ENCODE measurements around the gene ODAD3. TPM values are rescaled to one million over a fixed set of nuclear protein-coding genes. Genes with fewer than 3 reads are reported as not detected.
A peak's percentile ranks its signal among the peaks of the same experiment; 100 is the strongest.
"Not testable (repeated sequence)": the region's sequence is repeated elsewhere in the genome, so short reads cannot be mapped to it uniquely, and the experiment has no call there.

ODAD3 gene
- total RNA-seq, 1 donor from 2014 or later: 0.15 TPM

GRCh38 chr19:11382898-11383705, 51.8 kb downstream of the ODAD3 start:
- Mint-ChIP-seq H3K27ac (ENCODE audit: unreplicated experiment) (no peak overlapping the region), H3K9me3 (ENCODE audit: low read depth) (no peaks in the 10 kb centered on the region), H3K36me3 (ENCODE audit: low read depth) (no peaks in the 10 kb centered on the region), H3K4me1 (ENCODE audit: low read depth) (peaks cover 40% of the 10 kb centered on the region), H3K4me3 (ENCODE audit: unreplicated experiment) (peak overlapping the region; percentile 49), H3K27me3 (ENCODE audit: low read depth) (peaks cover 12% of the 10 kb centered on the region)
- TF ChIP-seq CTCF (IDR thresholded peaks at IDR 0.05): peak; percentile 82
- DNase-seq (ENCODE audit: low spot score): no peak

GRCh38 chr19:11380653-11381537, 54.0 kb downstream of the ODAD3 start:
- H3K27ac Mint-ChIP-seq (ENCODE audit: unreplicated experiment): peak overlapping the region; percentile 96
- peak overlapping the region; percentile 85 for H3K4me3 Mint-ChIP-seq (ENCODE audit: unreplicated experiment)
- no peaks in the 10 kb centered on the region for H3K9me3 Mint-ChIP-seq (ENCODE audit: low read depth)
- H3K36me3 Mint-ChIP-seq (ENCODE audit: low read depth): no peaks in the 10 kb centered on the region
- peaks cover 56% of the 10 kb centered on the region for H3K4me1 Mint-ChIP-seq (ENCODE audit: low read depth)
- peaks cover 12% of the 10 kb centered on the region for H3K27me3 Mint-ChIP-seq (ENCODE audit: low read depth)
- TF ChIP-seq CTCF (IDR thresholded peaks at IDR 0.05): peak; percentile 88
- peak; percentile 91 for DNase-seq (ENCODE audit: low spot score)

- no peak for TF ChIP-seq CTCF (IDR thresholded peaks at IDR 0.05)
- Mint-ChIP-seq H3K27me3 (ENCODE audit: low read depth) (peaks cover 12% of the 10 kb centered on the region), H3K4me1 (ENCODE audit: low read depth) (peaks cover 56% of the 10 kb centered on the region), H3K9me3 (ENCODE audit: low read depth) (no peaks in the 10 kb centered on the region), H3K36me3 (ENCODE audit: low read depth) (no peaks in the 10 kb centered on the region), H3K4me3 (ENCODE audit: unreplicated experiment) (peak overlapping the region; percentile 85), H3K27ac (ENCODE audit: unreplicated experiment) (no peak overlapping the region)
- DNase-seq (ENCODE audit: low spot score): no peak
Observed at GRCh38 chr19:11379857-11380350, 55.0 kb downstream of the ODAD3 start.

DNA sequence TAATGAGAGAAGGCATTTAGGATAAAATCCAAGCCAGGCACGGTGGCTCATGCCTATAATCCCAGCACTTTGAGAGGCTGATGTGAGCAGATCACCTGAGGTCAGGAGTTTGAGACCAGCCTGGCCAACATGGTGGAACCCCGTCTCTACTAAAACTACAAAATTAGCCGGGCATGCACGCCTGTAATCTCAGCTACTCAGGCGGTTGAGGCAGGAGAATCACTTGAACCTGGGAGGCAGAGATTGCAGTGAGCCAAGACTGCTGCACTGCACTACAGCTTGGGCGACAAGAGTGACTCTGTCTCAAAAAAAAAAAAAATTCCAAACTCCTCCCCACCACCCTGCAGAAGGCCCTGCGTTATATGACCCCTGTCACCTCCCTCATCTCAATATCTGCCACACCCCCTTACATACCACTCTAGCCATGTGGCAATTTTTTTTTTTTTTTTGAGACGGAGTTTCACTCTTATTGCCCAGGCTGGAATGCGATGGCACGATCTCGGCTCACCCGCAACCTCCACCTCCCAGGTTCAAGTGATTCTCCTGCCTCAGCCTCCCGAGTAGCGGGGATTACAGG, 55.6 kb downstream of the ODAD3 start:
- Mint-ChIP-seq H3K4me1 (ENCODE audit: low read depth) (peaks cover 56% of the 10 kb centered on the region), H3K27me3 (ENCODE audit: low read depth) (peaks cover 12% of the 10 kb centered on the region), H3K27ac (ENCODE audit: unreplicated experiment) (peak overlapping the region; percentile 57)
- DNase-seq (ENCODE audit: low spot score); H3K4me3 Mint-ChIP-seq (ENCODE audit: unreplicated experiment); H3K9me3 Mint-ChIP-seq (ENCODE audit: low read depth); H3K36me3 Mint-ChIP-seq (ENCODE audit: low read depth): not testable (repeated sequence)

- no peaks in the 10 kb centered on the region for H3K9me3 Mint-ChIP-seq (ENCODE audit: low read depth)
- H3K27me3 Mint-ChIP-seq (ENCODE audit: low read depth): peaks cover 12% of the 10 kb centered on the region
- H3K4me3 Mint-ChIP-seq (ENCODE audit: unreplicated experiment): no peak overlapping the region
- H3K36me3 Mint-ChIP-seq (ENCODE audit: low read depth): no peaks in the 10 kb centered on the region
- peak overlapping the region; percentile 87 for H3K27ac Mint-ChIP-seq (ENCODE audit: unreplicated experiment)
- H3K4me1 Mint-ChIP-seq (ENCODE audit: low read depth): peaks cover 54% of the 10 kb centered on the region
- DNase-seq (ENCODE audit: low spot score): no peak
- TF ChIP-seq CTCF (IDR thresholded peaks at IDR 0.05): peak; percentile 76
Observed at GRCh38 chr19:11378319-11379189, 56.4 kb downstream of the ODAD3 start.

All from chondrocyte (in vitro differentiated cells).